HG02678 (cell line): ENCODE data around the gene RGS19.

Source experiments
- ATAC-seq: cut with Tn5 transposase; IDR thresholded peaks from one replicate; pipeline ENCODE4 v1.9.1; 2021; ENCODE audit warnings: mild to moderate bottlenecking, moderate library complexity; ENCODE audit not compliant: unreplicated experiment

RGS19 gene

GRCh38 chr20:64108731-64109681 is 29.7 kb upstream of the RGS19 start:
- ATAC-seq = no peak

GRCh38 chr20:64107736-64108457 is 28.6 kb upstream of the RGS19 start:
- ATAC-seq = no peak

DNA sequence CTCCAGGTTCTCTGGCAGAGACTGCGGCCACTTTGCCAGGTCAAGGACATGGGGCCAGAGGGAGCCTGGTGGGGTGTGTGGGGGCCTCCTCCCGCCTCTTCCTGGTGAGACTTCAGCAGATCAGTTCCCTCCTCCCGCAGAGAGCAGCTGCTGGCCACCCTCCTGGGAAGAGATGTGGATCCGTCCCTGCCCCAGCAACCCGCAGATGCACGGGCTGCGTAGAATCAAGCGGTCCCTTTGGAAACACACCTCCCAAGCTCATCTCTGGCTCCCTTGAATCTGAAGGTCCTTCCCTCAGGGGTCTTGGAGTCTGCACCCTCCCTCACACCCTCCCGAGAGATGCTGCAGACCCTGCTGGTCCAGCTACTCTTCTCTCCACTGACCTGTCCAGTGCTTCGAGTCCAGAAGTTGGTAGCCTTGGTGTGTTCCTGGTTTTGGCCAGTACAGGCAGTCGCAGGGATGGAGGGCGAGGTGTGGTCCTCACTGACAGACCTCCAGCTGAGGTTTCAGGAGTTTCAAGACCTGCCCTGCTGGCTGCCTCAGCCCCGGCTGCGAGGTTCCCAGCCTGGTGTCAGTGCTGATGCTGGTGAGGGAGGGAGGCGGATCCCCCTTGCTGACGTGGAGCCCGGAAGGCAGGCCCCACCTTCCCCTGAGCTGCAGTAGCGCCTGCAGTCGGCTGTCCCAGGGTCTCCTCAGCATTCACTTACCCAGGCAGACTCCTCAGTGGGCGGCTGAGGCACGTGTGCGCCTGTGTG is 27.8 kb upstream of the RGS19 start, which contains the start of gene NPBWR2:
NPBWR2 (minus strand) TSS at position 585 of the 755 bp plus-strand sequence. CDS start 734 bp downstream, outside the sequence.
- no peak for ATAC-seq

DNA sequence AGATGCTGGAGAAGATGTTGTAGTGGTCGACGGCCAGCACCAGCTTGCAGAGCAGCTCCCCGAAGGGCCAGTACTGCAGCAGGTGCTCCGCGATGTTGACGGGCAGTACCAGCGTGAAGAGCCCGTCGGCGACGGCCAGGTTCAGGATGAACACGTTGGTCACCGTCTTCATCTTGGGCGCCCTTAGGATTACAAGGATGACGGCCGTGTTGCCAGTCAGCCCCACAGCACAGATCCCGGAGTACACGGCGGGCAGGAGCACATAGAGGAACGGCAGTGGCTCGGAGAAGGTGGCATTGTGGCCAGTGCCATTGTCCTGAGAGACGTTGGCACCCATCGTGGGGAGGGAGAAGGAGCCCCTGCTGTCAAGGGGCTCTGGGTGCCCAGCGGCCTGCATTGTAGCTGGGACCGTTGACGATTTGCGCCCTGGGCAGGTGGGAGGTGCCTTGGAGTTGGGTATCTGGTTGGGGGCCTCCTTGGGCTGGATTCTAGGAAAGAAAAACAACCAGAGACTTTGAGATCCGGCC is 27.2 kb upstream of the RGS19 start:
- ATAC-seq = no peak

DNA sequence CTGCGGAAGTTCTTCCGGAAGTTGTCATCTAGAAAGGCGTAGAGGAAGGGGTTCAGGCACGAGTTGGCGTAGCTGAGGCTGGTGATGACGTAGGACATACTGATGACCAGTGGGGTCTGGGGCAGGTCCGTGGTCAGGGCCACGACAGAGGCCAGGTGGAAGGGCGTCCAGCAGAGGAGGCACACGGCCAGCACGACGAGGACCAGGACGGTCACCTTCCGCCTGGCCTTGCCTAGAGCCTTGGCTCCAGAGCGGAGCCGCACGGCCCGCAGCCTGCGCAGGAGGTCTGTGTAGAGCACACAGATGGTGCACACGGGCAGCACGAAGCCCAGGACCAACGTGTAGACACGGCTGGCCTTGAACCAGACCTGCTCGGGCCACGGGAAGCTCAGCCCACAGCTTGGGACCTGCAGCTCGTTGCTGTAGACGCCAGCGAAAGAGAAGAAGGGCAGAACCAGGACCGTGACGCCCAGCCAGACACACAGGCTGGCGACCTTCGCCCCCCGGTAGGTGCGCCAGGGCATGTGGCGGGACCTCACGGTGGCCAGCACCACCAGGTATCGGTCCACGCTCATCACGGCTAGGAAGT is 26.6 kb upstream of the RGS19 start:
- no peak for ATAC-seq

DNA sequence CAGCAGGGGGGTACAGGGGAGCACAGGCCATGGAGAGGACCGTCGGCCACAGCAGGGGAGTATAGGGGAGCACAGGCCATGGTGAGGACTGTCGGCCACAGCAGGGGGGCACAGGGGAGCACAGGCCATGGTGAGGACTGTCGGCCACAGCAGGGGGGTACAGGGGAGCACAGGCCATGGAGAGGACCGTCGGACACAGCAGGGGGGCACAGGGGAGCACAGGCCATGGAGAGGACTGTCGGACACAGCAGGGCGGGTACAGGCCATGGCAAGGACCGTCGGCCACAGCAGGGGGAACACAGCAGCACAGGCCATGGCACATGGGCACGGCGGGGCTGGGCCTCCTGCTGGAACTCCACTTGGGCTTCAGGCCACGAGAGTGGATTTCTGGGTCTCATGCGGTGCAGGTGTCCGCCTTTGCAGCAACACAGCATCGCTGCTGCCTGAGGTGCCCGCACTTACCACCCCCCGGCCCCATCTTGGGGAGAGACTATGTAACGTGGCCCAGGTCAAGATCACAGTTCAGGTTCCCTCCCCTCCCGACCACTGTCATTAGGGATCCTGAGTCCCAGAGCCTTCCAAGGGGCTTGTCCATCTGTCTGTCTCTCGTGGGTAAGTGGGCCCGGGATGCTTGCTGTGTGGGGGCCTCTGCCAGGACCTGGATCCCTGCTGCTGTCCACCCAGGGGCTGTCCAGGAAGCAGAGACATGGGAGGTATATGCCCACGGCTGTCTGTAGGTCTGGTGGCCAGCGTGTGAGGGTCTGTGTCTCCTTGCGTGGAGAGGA is 25.5 kb upstream of the RGS19 start:
- no peak for ATAC-seq

DNA sequence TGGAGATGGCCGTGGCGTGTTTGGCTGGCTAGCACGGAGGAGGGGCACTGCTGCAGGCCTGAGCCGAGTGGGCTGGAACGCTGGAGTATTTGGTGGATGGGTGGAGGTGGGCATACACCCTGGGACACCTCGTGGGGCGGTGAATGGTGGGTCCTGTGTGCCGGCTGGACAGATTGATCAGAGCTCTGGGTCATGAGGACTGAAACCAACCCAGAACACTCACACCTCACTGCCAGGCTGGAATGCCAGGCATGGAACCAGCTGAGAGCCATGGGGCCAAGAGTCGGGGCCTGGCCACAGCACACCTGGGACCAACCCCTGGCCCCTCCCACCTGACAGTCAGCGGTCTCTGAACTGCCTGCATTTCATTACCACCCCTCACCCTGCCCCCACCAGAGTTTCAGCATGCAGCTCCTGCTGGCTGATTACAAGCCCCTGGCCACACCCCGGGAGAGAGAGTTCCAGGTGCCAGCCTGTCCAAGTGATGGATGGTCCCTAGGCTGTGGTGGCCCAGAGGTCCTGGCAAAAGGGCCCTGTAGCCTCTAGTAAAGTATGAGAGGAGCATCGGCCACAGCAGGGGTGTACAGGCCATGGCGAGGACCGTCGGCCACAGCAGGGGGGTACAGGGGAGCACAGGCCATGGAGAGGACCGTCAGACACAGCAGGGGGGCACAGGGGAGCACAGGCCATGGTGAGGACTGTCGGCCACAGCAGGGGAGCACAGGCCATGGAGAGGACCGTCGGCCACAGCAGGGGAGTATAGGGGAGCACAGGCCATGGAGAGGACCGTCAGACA is 24.8 kb upstream of the RGS19 start:
- no peak for ATAC-seq

GRCh38 chr20:64102647-64103354 is 23.5 kb upstream of the RGS19 start:
- ATAC-seq = no peak

- ATAC-seq = no peak
These were observed 22.7 kb upstream of the RGS19 start for GRCh38 chr20:64101731-64102621.

DNA sequence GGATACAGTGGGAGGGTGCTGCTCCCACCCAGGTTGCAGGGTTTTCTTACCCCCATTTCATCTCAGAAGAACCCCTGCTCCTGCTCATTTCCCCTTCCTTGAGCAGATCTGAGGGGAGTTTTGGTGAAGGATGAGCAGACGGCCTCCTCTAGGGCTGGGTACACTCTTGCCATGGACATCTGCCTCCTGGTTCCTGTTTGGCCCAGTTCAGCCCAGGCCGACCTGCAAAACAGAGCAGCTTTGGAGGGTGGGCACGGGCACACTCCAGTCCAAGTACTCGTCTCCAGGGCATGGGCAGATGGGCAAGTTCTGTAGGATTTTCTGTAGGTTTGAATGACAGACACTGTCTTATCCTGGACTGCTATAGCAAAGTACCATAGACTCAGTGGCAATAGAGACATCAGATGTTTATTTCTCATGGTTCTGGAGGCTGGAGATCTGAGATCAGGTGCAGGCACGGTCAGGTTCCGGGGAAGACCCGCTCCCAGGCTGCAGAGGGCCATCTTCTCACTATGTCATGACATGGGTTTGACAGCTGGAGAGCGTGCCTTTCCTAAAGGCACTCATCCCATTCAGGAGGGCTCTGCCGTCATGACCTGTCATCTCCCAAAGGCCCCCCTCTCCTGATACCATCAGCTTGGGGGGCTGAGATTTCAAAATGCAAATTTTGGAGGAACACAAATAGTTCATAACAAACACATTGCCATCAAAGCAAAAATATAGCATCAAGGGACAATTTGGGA is 21.8 kb upstream of the RGS19 start:
- no peak for ATAC-seq

GRCh38 chr20:64100566-64100888 is 21.2 kb upstream of the RGS19 start:
- ATAC-seq = no peak

DNA sequence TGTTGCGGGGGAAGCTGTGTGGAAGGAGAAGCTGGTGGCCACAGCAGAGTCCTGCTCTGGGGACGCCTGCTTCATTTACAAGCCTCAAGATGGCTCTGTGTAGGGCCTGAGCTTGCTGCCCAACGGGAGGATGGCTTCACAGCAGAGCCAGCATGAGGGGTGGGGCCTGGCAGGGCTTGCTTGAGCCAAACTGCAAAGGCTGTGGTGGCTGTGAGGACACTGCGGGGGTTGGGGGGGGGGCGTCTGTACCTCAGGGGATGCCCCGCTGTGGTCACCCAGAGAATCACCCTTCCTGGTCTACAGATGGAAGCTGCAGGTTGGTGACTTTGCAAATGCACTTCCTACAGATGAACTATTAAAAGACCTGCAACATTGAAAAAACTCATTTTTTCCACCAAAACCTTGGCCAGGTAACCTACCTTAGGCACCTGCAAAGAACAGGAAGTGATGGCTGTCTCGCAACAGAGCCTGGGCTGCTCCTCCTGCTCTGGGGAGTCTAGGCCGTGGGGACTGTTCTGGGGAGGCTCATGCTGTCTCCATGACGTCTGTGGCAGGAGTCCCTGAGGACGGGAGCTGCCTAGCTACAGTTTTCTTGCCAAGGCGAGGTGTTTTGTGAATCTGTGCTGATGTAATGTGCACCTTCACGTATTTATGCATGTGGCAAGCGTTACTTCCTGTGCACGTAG is 20.7 kb upstream of the RGS19 start:
- ATAC-seq = no peak

- ATAC-seq = no peak
These were observed 19.9 kb upstream of the RGS19 start for GRCh38 chr20:64099086-64099786.

DNA sequence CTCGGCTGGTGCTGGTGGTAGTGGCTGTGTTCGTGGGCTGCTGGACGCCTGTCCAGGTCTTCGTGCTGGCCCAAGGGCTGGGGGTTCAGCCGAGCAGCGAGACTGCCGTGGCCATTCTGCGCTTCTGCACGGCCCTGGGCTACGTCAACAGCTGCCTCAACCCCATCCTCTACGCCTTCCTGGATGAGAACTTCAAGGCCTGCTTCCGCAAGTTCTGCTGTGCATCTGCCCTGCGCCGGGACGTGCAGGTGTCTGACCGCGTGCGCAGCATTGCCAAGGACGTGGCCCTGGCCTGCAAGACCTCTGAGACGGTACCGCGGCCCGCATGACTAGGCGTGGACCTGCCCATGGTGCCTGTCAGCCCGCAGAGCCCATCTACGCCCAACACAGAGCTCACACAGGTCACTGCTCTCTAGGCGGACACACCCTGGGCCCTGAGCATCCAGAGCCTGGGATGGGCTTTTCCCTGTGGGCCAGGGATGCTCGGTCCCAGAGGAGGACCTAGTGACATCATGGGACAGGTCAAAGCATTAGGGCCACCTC is 19.2 kb upstream of the RGS19 start:
- ATAC-seq = no peak

DNA sequence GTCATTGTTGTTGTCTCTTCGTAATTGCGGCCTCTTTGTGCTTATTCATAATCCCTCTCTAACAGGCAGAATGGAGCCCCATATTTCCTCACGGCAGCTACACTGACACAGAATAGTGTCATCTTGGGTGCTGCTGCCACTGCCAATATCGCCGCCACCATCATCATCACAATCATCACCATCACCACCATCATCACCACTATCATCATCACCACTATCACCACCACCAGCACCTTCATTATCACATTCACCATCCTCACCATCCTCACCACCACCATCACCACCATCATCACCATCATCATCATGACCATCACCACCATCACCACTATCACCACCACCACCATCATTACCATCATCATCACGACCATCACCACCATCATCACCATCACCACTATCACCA is 17.2 kb upstream of the RGS19 start:
- no peak for ATAC-seq
